GM12878 (cell line): ENCODE measurements around the gene ZDHHC14. TPM values are rescaled to one million over a fixed set of nuclear protein-coding genes. Genes with fewer than 3 reads are reported as not detected.

ENCODE experiments used
- ATF3 ChIP-seq: IDR thresholded peaks from 2 replicates; pipeline ENCODE4 v1.6.1; 2011; ENCODE audit warnings: low read depth, mild to moderate bottlenecking, low read length, moderate library complexity, borderline replicate concordance; ENCODE audit errors: extremely low read depth
- CTCF ChIP-seq, 3 experiments: IDR thresholded peaks in 2 of 3; conservative IDR thresholded peaks in 1 of 3; 2 replicates each; pipeline ENCODE4 v1.5.1; 2011; ENCODE audit warnings: low read depth in 3 of 3, low read length in 3 of 3, mild to moderate bottlenecking in 3 of 3, control low read depth in 2 of 3, moderate library complexity in 2 of 3, inconsistent platforms in 1 of 3, mixed read lengths in 1 of 3; ENCODE audit not compliant: control insufficient read depth in 2 of 3, insufficient read depth in 1 of 3; ENCODE audit errors: extremely low read depth in 1 of 3
- FOS ChIP-seq: IDR thresholded peaks from 3 replicates; pipeline ENCODE4 v1.6.1; 2011; ENCODE audit warnings: borderline replicate concordance; ENCODE audit not compliant: insufficient read length; ENCODE audit errors: extremely low read depth
- FOXK2 ChIP-seq: fragments of 450-650 bp; IDR thresholded peaks from 2 replicates; pipeline ENCODE4 v1.6.1; 2017; ENCODE audit warnings: mild to moderate bottlenecking, moderate library complexity
- HDGF ChIP-seq: fragments of 450-650 bp; IDR thresholded peaks from 2 replicates; pipeline ENCODE4 v1.6.1; 2016; ENCODE audit warnings: antibody characterized with exemption
- MLLT1 ChIP-seq: fragments of 450-650 bp; IDR thresholded peaks from 2 replicates; pipeline ENCODE4 v1.6.1; 2016; ENCODE audit warnings: mild to moderate bottlenecking
- MTA2 ChIP-seq: fragments of 450-650 bp; IDR thresholded peaks from 2 replicates; pipeline ENCODE4 v1.6.1; 2016; ENCODE audit warnings: low read depth, mild to moderate bottlenecking, moderate library complexity
- RFX5 ChIP-seq: IDR thresholded peaks from 2 replicates; pipeline ENCODE4 v1.6.1; 2011; ENCODE audit warnings: low read depth, low read length, improper control_type of control experiment
- SMC3 ChIP-seq: IDR thresholded peaks from 2 replicates; pipeline ENCODE4 v1.6.1; 2011; ENCODE audit warnings: low read length, improper control_type of control experiment, borderline replicate concordance
- YBX1 ChIP-seq: fragments of 450-650 bp; IDR thresholded peaks from 2 replicates; pipeline ENCODE4 v1.6.1; 2016; ENCODE audit warnings: antibody characterized with exemption
- polyA plus RNA-seq, 11 experiments: library from polyadenylated mRNA; depleted of rRNA in 4 of 11; unstranded in 6 of 11; stranded (reverse) in 5 of 11; fragments of >200 nt; fragmentation: Nextera tagmentation in 4 of 11; fragmentation: Illumina TruSeq in 1 of 11; extraction: Ambion mirVana in 4 of 11; extraction: Trizol in 1 of 11; gene quantifications; 1 replicate in 1 of 11; 2 replicates in 10 of 11; pipeline versions ENCODE4 v1.2.1 to v1.2.3, GENCODE V29; 2011 to 2016; ENCODE audit warnings: inconsistent platforms in 2 of 11, missing spikeins in 2 of 11, low read depth in 1 of 11
- total RNA-seq, 4 experiments: library from RNA; depleted of rRNA in 3 of 4; stranded (reverse); fragments of >200 nt in 3 of 4; fragmentation: Illumina TruSeq in 1 of 4; extraction: Trizol in 1 of 4; gene quantifications; 2 replicates each; pipeline versions ENCODE4 v1.2.1 to v1.2.3, GENCODE V29; 2013 to 2021

ZDHHC14 gene
- total and polyA plus RNA-seq, 10 of the 15 experiments (the other 5 are each of a cell fraction or from before 2014, with no cell fraction given) = 0.15 to 16.0 (median 0.76) TPM; not detected in 1

- TF ChIP-seq YBX1 = 0 out of 2 replicates have a peak, but pooled peaks have one; percentile 65
- TF ChIP-seq ATF3 = no peak
- no peak for TF ChIP-seq FOXK2
- 0 out of 2 replicates have a peak, but pooled peaks have one; percentile 9 for TF ChIP-seq MTA2
- TF ChIP-seq RFX5 = no peak
- no peak for TF ChIP-seq FOS
- peak; percentile 69; the same call in 1 of the 2 replicates for TF ChIP-seq MLLT1
- peak; percentile 74 to 81 (median 79) for TF ChIP-seq CTCF (IDR thresholded peaks at IDR 0.05 in 2 of 3, conservative IDR thresholded peaks at IDR 0.05 in 1 of 3; ENCODE audit: control insufficient read depth in 2 of 3, extremely low read depth in 1 of 3, insufficient read depth in 1 of 3, low read depth in 3 of 3, low read length in 3 of 3)
- peak; percentile 77 for TF ChIP-seq SMC3
- peak; percentile 33; the same call in 1 of the 2 replicates for TF ChIP-seq HDGF
Observed at GRCh38 chr6:157667211-157668008, 286.4 kb downstream of the ZDHHC14 start (continued).
